ENCODE results near the gene ABHD17C.

Gene ABHD17C

DNA sequence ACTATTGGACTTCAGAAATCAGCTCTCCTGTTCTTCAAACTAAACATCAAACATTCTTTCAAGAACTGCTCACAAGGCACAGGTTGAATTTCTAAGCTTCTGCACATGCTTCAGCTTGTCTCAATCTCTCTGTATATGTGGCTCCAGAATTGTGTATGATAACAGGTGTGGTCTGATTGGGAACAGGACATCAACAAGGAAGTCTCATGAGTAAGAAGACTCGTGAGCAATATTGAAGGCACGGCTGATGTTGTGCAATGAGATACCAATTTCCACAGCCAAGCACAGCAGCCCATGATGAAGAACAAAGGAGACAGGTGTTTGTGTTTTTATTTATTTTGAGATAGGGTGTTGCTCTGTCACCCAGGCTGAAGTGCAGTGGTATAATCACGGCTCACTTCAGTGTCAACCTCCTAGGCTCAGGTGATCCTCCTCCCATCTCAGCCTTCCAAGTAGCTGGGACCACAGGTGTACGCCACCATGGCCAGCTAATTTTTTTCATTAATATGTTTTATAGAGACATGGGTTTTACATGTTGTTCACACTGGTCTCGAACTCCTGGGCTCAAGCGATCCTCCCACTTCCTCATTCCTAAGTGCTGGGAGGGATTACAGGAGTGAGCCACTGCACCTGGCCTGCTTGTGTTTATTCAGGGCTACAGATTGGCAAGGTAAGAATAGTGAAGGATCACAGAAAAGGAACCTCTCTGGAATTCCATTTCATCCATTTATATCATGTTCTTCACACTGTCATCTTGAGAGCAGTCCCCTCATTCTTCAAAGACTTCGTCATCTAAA is 32.2 kb upstream of the ABHD17C start:
- 0 out of 2 replicates have a peak, but pooled peaks have one; percentile 11 for TF ChIP-seq SPI1 (IDR thresholded peaks at IDR 0.05; ENCODE audit: borderline replicate concordance, low read depth)
- TF ChIP-seq POLR2AphosphoS5 (IDR thresholded peaks at IDR 0.05; ENCODE audit: low read depth), result no peak
- Histone ChIP-seq H3K4me3 (replicated peaks; ENCODE audit: insufficient read depth, low read length) (no peak overlapping the region), H3K27ac (replicated peaks) (no peak overlapping the region), H3K27me3 (ENCODE audit: insufficient read depth, poor library complexity, severe bottlenecking) (no peaks in the 10 kb centered on the region)
- no peak for DNase-seq (ENCODE audit: low read depth in 1 of 2, low spot score in 1 of 2)

DNA sequence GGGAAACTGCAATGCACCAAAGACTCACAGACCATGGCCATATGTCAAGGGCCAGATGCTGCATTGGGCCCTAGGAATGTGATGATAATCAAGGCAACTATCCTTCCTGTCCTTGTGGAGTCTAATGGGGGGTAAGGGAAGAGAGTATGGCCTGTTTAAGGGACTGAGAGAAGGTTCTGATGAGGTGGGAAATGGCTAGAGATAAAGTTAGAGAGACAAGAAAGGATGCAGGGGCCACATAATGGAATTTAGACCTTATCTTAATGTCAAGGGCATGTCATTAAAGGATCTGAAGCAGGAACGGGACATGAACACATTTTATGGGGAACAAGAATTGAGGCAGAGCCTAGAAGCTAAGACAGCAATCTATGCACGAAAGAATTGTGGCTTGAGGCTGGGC is 30.0 kb upstream of the ABHD17C start:
- Histone ChIP-seq H3K4me3 (replicated peaks; ENCODE audit: insufficient read depth, low read length) (no peak overlapping the region), H3K27ac (replicated peaks) (no peak overlapping the region), H3K27me3 (ENCODE audit: insufficient read depth, poor library complexity, severe bottlenecking) (no peaks in the 10 kb centered on the region)
- TF ChIP-seq REST (IDR thresholded peaks at IDR 0.05; ENCODE audit: insufficient replicate concordance, low read depth), result no peak
- no peak for TF ChIP-seq CTCF (IDR thresholded peaks at IDR 0.05; ENCODE audit: insufficient read depth, low read length)
- TF ChIP-seq SPI1 (IDR thresholded peaks at IDR 0.05; ENCODE audit: borderline replicate concordance, low read depth), result no peak
- no peak for TF ChIP-seq GABPA (IDR thresholded peaks at IDR 0.05; ENCODE audit: low read depth)
- no peak for TF ChIP-seq POLR2AphosphoS5 (IDR thresholded peaks at IDR 0.05; ENCODE audit: low read depth)
- DNase-seq (ENCODE audit: low read depth in 1 of 2, low spot score in 1 of 2), result no peak

DNA sequence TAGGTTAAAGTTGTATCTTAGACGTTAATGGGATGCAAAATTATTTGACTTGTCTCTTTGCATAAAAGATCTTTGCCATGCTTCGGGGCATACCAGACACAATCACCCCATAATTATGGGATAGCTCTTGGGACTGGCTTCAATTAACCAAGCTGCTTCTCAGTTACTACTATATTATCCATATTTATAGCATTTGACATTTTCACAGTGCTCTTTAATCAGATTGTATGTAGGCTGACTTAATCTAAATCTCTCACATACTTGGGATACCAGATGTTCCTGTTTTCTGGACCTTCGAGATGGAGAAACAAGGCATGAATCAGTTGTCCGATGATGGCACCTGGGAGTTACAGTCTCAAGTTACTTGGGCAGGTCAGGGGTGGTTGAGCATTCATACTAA is 27.2 kb upstream of the ABHD17C start:
- Histone ChIP-seq H3K27me3 (ENCODE audit: insufficient read depth, poor library complexity, severe bottlenecking) (no peaks in the 10 kb centered on the region), H3K4me3 (replicated peaks; ENCODE audit: insufficient read depth, low read length) (no peak overlapping the region), H3K27ac (replicated peaks) (no peak overlapping the region)
- no peak for DNase-seq (ENCODE audit: low read depth in 1 of 2, low spot score in 1 of 2)
- TF ChIP-seq CTCF (IDR thresholded peaks at IDR 0.05; ENCODE audit: insufficient read depth, low read length), result no peak
- no peak for TF ChIP-seq GABPA (IDR thresholded peaks at IDR 0.05; ENCODE audit: low read depth)
- TF ChIP-seq POLR2AphosphoS5 (IDR thresholded peaks at IDR 0.05; ENCODE audit: low read depth), result no peak
- TF ChIP-seq SPI1 (IDR thresholded peaks at IDR 0.05; ENCODE audit: borderline replicate concordance, low read depth), result no peak
- TF ChIP-seq REST (IDR thresholded peaks at IDR 0.05; ENCODE audit: insufficient replicate concordance, low read depth), result no peak

GRCh38 chr15:80668546-80669236 is 26.4 kb upstream of the ABHD17C start:
- DNase-seq (ENCODE audit: low read depth in 1 of 2, low spot score in 1 of 2), result no peak
- Histone ChIP-seq H3K27ac (replicated peaks) (no peak overlapping the region), H3K27me3 (ENCODE audit: insufficient read depth, poor library complexity, severe bottlenecking) (no peaks in the 10 kb centered on the region), H3K4me3 (replicated peaks; ENCODE audit: insufficient read depth, low read length) (no peak overlapping the region)
- TF ChIP-seq POLR2AphosphoS5 (IDR thresholded peaks at IDR 0.05; ENCODE audit: low read depth) (no peak), REST (IDR thresholded peaks at IDR 0.05; ENCODE audit: insufficient replicate concordance, low read depth) (no peak), CTCF (IDR thresholded peaks at IDR 0.05; ENCODE audit: insufficient read depth, low read length) (no peak), GABPA (IDR thresholded peaks at IDR 0.05; ENCODE audit: low read depth) (no peak), SPI1 (IDR thresholded peaks at IDR 0.05; ENCODE audit: borderline replicate concordance, low read depth) (no peak)
